ENCODE measurements around the gene TAF6.

Gene TAF6

GRCh38 chr7:100064162-100064561 lies 55.0 kb downstream of the TAF6 start:
- no peak for DNase-seq

GRCh38 chr7:100063376-100063775 lies 55.8 kb downstream of the TAF6 start:
- DNase-seq: no peak

GRCh38 chr7:100061518-100062193 lies 57.5 kb downstream of the TAF6 start:
- no peak for DNase-seq

GRCh38 chr7:100059251-100059739 lies 59.9 kb downstream of the TAF6 start:
- no peak for DNase-seq
